Right ventricle myocardium superior (tissue), 1 donor: Measurements from ENCODE around the gene REXO5. TPM values are rescaled to one million over a fixed set of nuclear protein-coding genes. Genes with fewer than 3 reads are reported as not detected.

Experiments used
- ATAC-seq: fragments of 200-7000 bp; cut with Tn5 transposase; one replicate; pipeline ENCODE4 v1.9.1; 2020; ENCODE audit warnings: mild to moderate bottlenecking; ENCODE audit not compliant: poor library complexity
- DNase-seq: peaks from one replicate; pipeline ENCODE4 v3.0.0-alpha.2; 2020
- intact Hi-C: fragments of 100-400 bp; cut with DNase I; formaldehyde crosslinking; loops from one replicate; pipeline ENCODE4 v1.11.2; 2022
- total RNA-seq: library from RNA; stranded (reverse); fragmentation: NEBNext Ultra II Directional; extraction: Animal tissue kit (Norgen Biotek cat#: 25700); gene quantifications from one replicate; pipeline ENCODE4 v1.2.1, GENCODE V29; 2021
- donor health status: DM: no; HTN: yes; CAD: no; lungs with severe emphysema.

Gene REXO5
- total RNA-seq, 1 donor from 2014 or later = 5.1 TPM

GRCh38 chr16:20884240-20884556 is 77.9 kb downstream of the REXO5 start:
- DNase-seq (no peak), ATAC-seq (peak; percentile 3)
- intact Hi-C loops = no loop called here

DNA sequence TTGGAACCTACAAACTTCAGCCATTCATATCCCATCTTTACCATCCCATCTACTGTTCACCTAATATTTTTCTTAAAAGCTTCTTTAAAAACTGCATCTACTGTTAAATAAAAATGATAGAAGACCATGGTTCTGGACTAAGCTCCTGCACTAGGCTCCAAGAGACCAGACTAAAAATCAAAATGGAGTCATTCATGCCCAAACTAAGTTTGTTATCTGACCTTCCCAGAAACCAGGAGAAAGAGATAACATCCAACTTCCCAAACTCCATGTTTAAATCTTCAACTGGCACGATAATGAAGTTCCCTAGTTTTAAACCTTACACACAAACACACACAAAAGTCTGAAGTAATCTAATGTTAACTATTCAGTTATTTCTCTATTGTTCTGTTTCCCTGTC is 80.0 kb downstream of the REXO5 start:
- intact Hi-C loops = no loop called here
- DNase-seq (no peak), ATAC-seq (no peak)

GRCh38 chr16:20887207-20887606 is 80.9 kb downstream of the REXO5 start:
- DNase-seq (no peak), ATAC-seq (no peak)
- intact Hi-C loops = no loop called here

DNA sequence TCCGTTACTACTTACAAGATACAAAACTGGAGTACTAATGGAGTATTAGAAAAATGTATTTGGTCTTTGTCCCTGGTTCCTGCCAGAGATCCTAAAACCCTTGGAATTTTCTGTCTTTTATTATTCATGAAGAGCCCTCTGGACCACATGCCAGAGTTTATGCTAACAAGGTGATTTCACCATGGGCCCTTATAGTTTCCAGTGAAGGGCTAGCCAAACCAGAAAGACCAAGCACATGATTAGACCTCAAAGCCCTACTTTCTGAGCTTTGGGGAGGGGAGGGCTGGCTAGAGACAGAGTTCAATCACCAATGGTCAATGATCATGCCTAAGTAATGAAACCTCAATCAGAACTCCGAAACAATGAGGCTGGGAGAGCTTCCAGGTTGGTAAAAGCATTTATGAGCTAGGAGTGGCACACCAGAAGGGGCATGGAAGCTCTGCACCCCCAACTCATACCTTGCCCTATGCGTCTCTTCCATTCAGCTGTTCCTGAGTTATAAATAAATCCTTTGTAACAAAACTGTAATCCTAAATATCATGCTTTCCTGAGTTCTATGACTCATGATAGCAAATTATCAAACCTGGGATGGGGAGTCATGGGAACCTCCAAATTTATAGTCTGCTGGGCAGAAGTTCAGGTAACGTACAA is 83.4 kb downstream of the REXO5 start:
- DNase-seq (no peak), ATAC-seq (no peak)
- intact Hi-C loops = no loop called here

DNA sequence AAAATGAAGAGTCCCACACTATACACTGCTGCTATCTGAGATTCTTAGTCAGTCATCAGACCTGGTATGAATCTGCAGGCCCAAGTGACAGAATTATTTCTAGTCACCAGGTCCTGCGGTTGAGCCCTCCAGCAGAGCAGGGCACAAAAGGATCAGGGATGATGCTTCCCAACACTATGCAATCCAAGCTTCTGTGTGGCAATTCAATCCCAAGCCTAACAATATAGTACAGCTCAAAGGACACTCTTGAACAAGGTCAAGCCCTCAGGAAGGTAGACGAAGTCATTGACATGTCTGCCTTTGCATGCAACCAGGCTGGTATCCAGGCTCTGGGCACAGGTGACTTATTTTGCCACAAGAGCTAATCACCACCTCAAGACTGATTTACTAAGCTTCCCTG is 88.1 kb downstream of the REXO5 start:
- DNase-seq (no peak), ATAC-seq (peak; percentile 25)
- intact Hi-C loops = no loop called here

GRCh38 chr16:20897253-20897897 is 91.0 kb downstream of the REXO5 start:
- ATAC-seq = no peak
- DNase-seq = no peak
- intact Hi-C loops = no loop called here

- intact Hi-C loops = no loop called here
- ATAC-seq (no peak), DNase-seq (no peak)
Observed at GRCh38 chr16:20897922-20898321, 91.6 kb downstream of the REXO5 start.

GRCh38 chr16:20899071-20899470 is 92.7 kb downstream of the REXO5 start:
- intact Hi-C loops = no loop called here
- no peak for DNase-seq
- ATAC-seq = no peak

Other genes with a start within 250 kb of the REXO5 start
- not detected for gene ACSM2B, start 230.2 kb upstream of the REXO5 start, total RNA-seq
- gene ACSM1, start 108.8 kb upstream of the REXO5 start, total RNA-seq = not detected
- gene THUMPD1, start 64.7 kb upstream of the REXO5 start, total RNA-seq = 17.2 TPM
- 8.7 TPM for gene ACSM3, start 42.5 kb upstream of the REXO5 start, total RNA-seq
- 10.0 TPM for gene ERI2, start 55 bp upstream of the REXO5 start, total RNA-seq
- gene DCUN1D3, start 93.8 kb downstream of the REXO5 start, total RNA-seq = 14.6 TPM
- 49.8 TPM for gene LYRM1, start 94.2 kb downstream of the REXO5 start, total RNA-seq